ENCODE measurements around the gene COX17. TPM values are rescaled to one million over a fixed set of nuclear protein-coding genes. Genes with fewer than 3 reads are reported as not detected.

COX17 gene
- polyA plus RNA-seq, 1 of the 3 experiments (the other 2 are of a cell fraction), result 21.5 TPM

- ChIA-PET POLR2A (interaction anchor here (0.6 to 0.7 kb wide), 3 partner anchors 22 to 348 kb away, joined by 6 read pairs; no protein-coding TSS in a partner anchor), CTCF (interaction anchor here (0.8 to 3.7 kb wide), 4 partner anchors 10 to 799 kb away, joined by 3 to 40 read pairs (median 5); no protein-coding TSS in a partner anchor)
- no peak for DNase-seq
- H3K9ac ChIP-seq, result no peak overlapping the region
- H3K27me3 ChIP-seq (ENCODE audit: insufficient read depth), result no peaks in the 10 kb centered on the region
- H3K36me3 ChIP-seq (replicated peaks in 1 of 2; ENCODE audit: control insufficient read depth in 1 of 2, insufficient read depth in 2 of 2, low read length in 1 of 2), result no peaks in the 10 kb centered on the region
- H3K4me2 ChIP-seq, result no peak overlapping the region
- no peaks in the 10 kb centered on the region for H3K9me3 ChIP-seq
- peaks cover 0 to 13% of the 10 kb centered on the region in 2 experiments; a peak in 2 of 4 replicates for H3K4me1 ChIP-seq (ENCODE audit: control insufficient read depth in 1 of 2, insufficient read depth in 2 of 2, low read depth in 1 of 2, low read length in 1 of 2)
- H3K9me2 ChIP-seq, result no peaks in the 10 kb centered on the region
- H3K27ac ChIP-seq (ENCODE audit: low read depth in 2 of 2, low read length in 1 of 2), result no peak overlapping the region
- no peaks in the 10 kb centered on the region for H3F3A ChIP-seq (replicated peaks; ENCODE audit: insufficient read depth)
- H3K79me2 ChIP-seq (ENCODE audit: insufficient read depth), result no peaks in the 10 kb centered on the region
- 10% methylated on average over 1 of the region's 1 CpG for WGBS (ENCODE audit: low lambda C conversion rate)
- H3K4me3 ChIP-seq (ENCODE audit: low read depth in 2 of 2, low read length in 1 of 2), result no peak overlapping the region
- H2AFZ ChIP-seq (ENCODE audit: low read depth), result no peak overlapping the region
- no peak for TF ChIP-seq CTCF (IDR thresholded peaks at IDR 0.05)
- no peak for TF ChIP-seq POLR2AphosphoS5 (IDR thresholded peaks at IDR 0.05; ENCODE audit: low read depth, low read length)
- no peak for TF ChIP-seq SMC3 (IDR thresholded peaks at IDR 0.05; ENCODE audit: low read depth, low read length)
- TF ChIP-seq RCOR1 (IDR thresholded peaks at IDR 0.05; ENCODE audit: low read length), result no peak
- TF ChIP-seq REST (IDR thresholded peaks at IDR 0.05; ENCODE audit: low read depth, low read length), result no peak
- TF ChIP-seq YY1 (IDR thresholded peaks at IDR 0.05; ENCODE audit: low read depth), result no peak
- TF ChIP-seq TEAD4 (IDR thresholded peaks at IDR 0.05; ENCODE audit: borderline replicate concordance, insufficient read depth), result no peak
- no peak for TF ChIP-seq GATA2 (CRISPR knock-in tag; IDR thresholded peaks at IDR 0.05)
- no peaks in the 10 kb centered on the region for H4K20me1 ChIP-seq (ENCODE audit: insufficient read depth)
Observed at GRCh38 chr3:119683421-119683820, 6.2 kb upstream of the COX17 start.

GRCh38 chr3:119681279-119681678, 4.1 kb upstream of the COX17 start:
- Histone ChIP-seq H2AFZ (ENCODE audit: low read depth) (peak overlapping the region; percentile 25; the same call in 1 of the 2 replicates), H3K79me2 (ENCODE audit: insufficient read depth) (0 out of 2 replicates have a peak, but pooled peaks cover 3% of the 10 kb centered on the region), H3K4me3 (ENCODE audit: low read depth in 2 of 2, low read length in 1 of 2) (no peak overlapping the region), H3K4me2 (no peak overlapping the region), H3K4me1 (ENCODE audit: control insufficient read depth in 1 of 2, insufficient read depth in 2 of 2, low read depth in 1 of 2, low read length in 1 of 2) (peaks cover 0 to 13% of the 10 kb centered on the region in 2 experiments; a peak in 2 of 4 replicates), H3F3A (replicated peaks; ENCODE audit: insufficient read depth) (no peaks in the 10 kb centered on the region), H3K27ac (ENCODE audit: low read depth in 2 of 2, low read length in 1 of 2) (peak overlapping the region; percentile 30 to 87; a peak in 3 of 4 replicates), H4K20me1 (ENCODE audit: insufficient read depth) (no peaks in the 10 kb centered on the region), H3K36me3 (replicated peaks in 1 of 2; ENCODE audit: control insufficient read depth in 1 of 2, insufficient read depth in 2 of 2, low read length in 1 of 2) (no peaks in the 10 kb centered on the region), H3K9me3 (no peaks in the 10 kb centered on the region), H3K27me3 (ENCODE audit: insufficient read depth) (no peaks in the 10 kb centered on the region), H3K9me2 (no peaks in the 10 kb centered on the region), H3K9ac (no peak overlapping the region)
- 5% methylated on average over 1 of the region's 1 CpG for WGBS (ENCODE audit: low lambda C conversion rate)
- ChIA-PET CTCF (interaction anchor here (0.6 to 3.7 kb wide), 68 partner anchors 9 to 799 kb away, joined by 3 to 40 read pairs (median 4); partner anchors contain the start of genes ARHGAP31, IGSF11, POGLUT1 and TEX55), POLR2A (interaction anchor here (1.3 kb wide), 1 partner anchor 218 kb away, joined by 6 read pairs; the partner anchor contains the start of gene TMEM39A)
- TF ChIP-seq NFIC (IDR thresholded peaks at IDR 0.05; ENCODE audit: borderline replicate concordance) (no peak), EZH2phosphoT487 (IDR thresholded peaks at IDR 0.05; ENCODE audit: borderline replicate concordance, low read depth) (no peak), GATA2 (CRISPR knock-in tag; IDR thresholded peaks at IDR 0.05) (no peak; the same call in 1 of the 2 replicates), RAD21 (IDR thresholded peaks at IDR 0.05; ENCODE audit: low read length) (peak; percentile 99), CHD2 (IDR thresholded peaks at IDR 0.05; ENCODE audit: low read length, partially characterized antibody) (peak; percentile 75), TAF1 (IDR thresholded peaks at IDR 0.05; ENCODE audit: borderline replicate concordance, low read depth, low read length) (no peak), CTCF (IDR thresholded peaks at IDR 0.05) (peak; percentile 77), TCF12 (IDR thresholded peaks at IDR 0.05) (peak; percentile 91), EP300 (IDR thresholded peaks at IDR 0.05; ENCODE audit: borderline replicate concordance in 1 of 2, low read depth in 1 of 2, low read length in 1 of 2) (peak in 1 of 2 experiments; percentile 39; a peak in 1 of 4 replicates), RCOR1 (IDR thresholded peaks at IDR 0.05; ENCODE audit: low read length) (peak; percentile 47; the same call in 1 of the 2 replicates), RXRA (IDR thresholded peaks at IDR 0.05; ENCODE audit: borderline replicate concordance, low read depth) (no peak), SMC3 (IDR thresholded peaks at IDR 0.05; ENCODE audit: low read depth, low read length) (peak; percentile 86)
- DNase-seq, result peak; percentile 66
